Measurements from ENCODE around the gene CNOT6.

GRCh38 chr5:180461303-180461702 is 32.9 kb upstream of the CNOT6 start:
- no peak for TF ChIP-seq CTCF (IDR thresholded peaks at IDR 0.05; ENCODE audit: borderline replicate concordance, extremely low read depth, low read length, poor library complexity, severe bottlenecking)
- TF ChIP-seq EZH2 (IDR thresholded peaks at IDR 0.05; ENCODE audit: borderline replicate concordance, low read depth, low read length, severe bottlenecking) = no peak
